GM23338 (cell line): ENCODE data around the gene RHNO1. TPM values are rescaled to one million over a fixed set of nuclear protein-coding genes. Genes with fewer than 3 reads are reported as not detected.

Experiments
- ATAC-seq: fragments of 200-7000 bp; cut with Tn5 transposase; 3 replicates; pipeline ENCODE4 v1.9.1; 2020
- DNase-seq: peaks from one replicate; pipeline ENCODE4 v3.0.0-alpha.2; 2015; ENCODE audit warnings: low spot score
- H2AFZ ChIP-seq: fragments of 200-600 bp; sonication (generic); 2 replicates; pipeline ENCODE4 v1.8.0; 2016; ENCODE audit warnings: antibody characterized with exemption, mild to moderate bottlenecking, moderate library complexity
- H3F3A ChIP-seq: fragments of 200-600 bp; sonication (generic); replicated peaks from 2 replicates; pipeline ENCODE4 v1.8.0; 2017; ENCODE audit warnings: antibody characterized with exemption, mixed run types, low read depth
- H3K27ac ChIP-seq: fragments of 200-600 bp; sonication (generic); 2 replicates; pipeline ENCODE4 v1.6.1; 2016; ENCODE audit warnings: low read depth
- H3K27me3 ChIP-seq: fragments of 200-600 bp; sonication (generic); 2 replicates; pipeline ENCODE4 v1.8.0; 2016; ENCODE audit warnings: mild to moderate bottlenecking, mixed run types, moderate library complexity; ENCODE audit not compliant: insufficient read depth
- H3K36me3 ChIP-seq: fragments of 200-600 bp; sonication (generic); 2 replicates; pipeline ENCODE4 v1.8.0; 2016; ENCODE audit warnings: mild to moderate bottlenecking; ENCODE audit not compliant: insufficient read depth
- H3K4me1 ChIP-seq: fragments of 200-600 bp; sonication (generic); 2 replicates; pipeline ENCODE4 v1.8.0; 2016; ENCODE audit warnings: mild to moderate bottlenecking, moderate library complexity; ENCODE audit not compliant: insufficient read depth
- H3K4me2 ChIP-seq: fragments of 200-600 bp; sonication (generic); 2 replicates; pipeline ENCODE4 v1.7.1; 2017; ENCODE audit warnings: mixed run types
- H3K4me3 ChIP-seq: fragments of 200-600 bp; sonication (generic); 2 replicates; pipeline ENCODE4 v1.6.1; 2016; ENCODE audit warnings: mixed run types
- H3K79me2 ChIP-seq: fragments of 200-600 bp; sonication (generic); replicated peaks from 2 replicates; pipeline ENCODE4 v1.8.0; 2017; ENCODE audit warnings: mild to moderate bottlenecking; ENCODE audit not compliant: insufficient read depth
- H3K9me2 ChIP-seq: fragments of 200-600 bp; sonication (generic); 2 replicates; pipeline ENCODE4 v1.8.0; 2017; ENCODE audit not compliant: insufficient read depth
- H4K20me1 ChIP-seq: fragments of 200-600 bp; sonication (generic); replicated peaks from 2 replicates; pipeline ENCODE4 v1.8.0; 2017; ENCODE audit warnings: mild to moderate bottlenecking; ENCODE audit not compliant: insufficient read depth
- H3K27ac Mint-ChIP-seq: 2 replicates; pipeline ENCODE4 v1.8.0; 2020; ENCODE audit warnings: inconsistent platforms, mild to moderate bottlenecking, moderate library complexity, mixed read lengths
- H3K27me3 Mint-ChIP-seq: 3 replicates; pipeline ENCODE4 v1.8.0; 2022; ENCODE audit warnings: low read depth, mild to moderate bottlenecking, moderate library complexity, mixed read lengths, inconsistent platforms; ENCODE audit not compliant: insufficient read depth, poor library complexity
- H3K36me3 Mint-ChIP-seq: 3 replicates; pipeline ENCODE4 v1.8.0; 2021; ENCODE audit warnings: low read depth, mild to moderate bottlenecking, inconsistent platforms, moderate library complexity, mixed read lengths
- H3K4me1 Mint-ChIP-seq: 3 replicates; pipeline ENCODE4 v1.8.0; 2020; ENCODE audit warnings: mild to moderate bottlenecking, inconsistent platforms, mixed read lengths
- H3K4me3 Mint-ChIP-seq: 3 replicates; pipeline ENCODE4 v1.8.0; 2021; ENCODE audit warnings: moderate library complexity, mild to moderate bottlenecking, inconsistent platforms, mixed read lengths
- H3K9me3 Mint-ChIP-seq: 3 replicates; pipeline ENCODE4 v1.8.0; 2020; ENCODE audit warnings: moderate library complexity, mild to moderate bottlenecking, inconsistent platforms, mixed read lengths
- CREB1 ChIP-seq: fragments of 250-450 bp; sonication (Bioruptor Pico); IDR thresholded peaks from 2 replicates; pipeline ENCODE4 v1.5.0; 2020; ENCODE audit warnings: low read depth, mild to moderate bottlenecking, moderate library complexity
- POLR2AphosphoS5 ChIP-seq: IDR thresholded peaks from 2 replicates; pipeline ENCODE4 v1.6.1; 2016; ENCODE audit warnings: antibody characterized with exemption, low read depth
- ZNF331 ChIP-seq: fragments of 250-450 bp; sonication (Bioruptor Pico); IDR thresholded peaks from 2 replicates; pipeline ENCODE4 v1.5.0; 2020; ENCODE audit warnings: low read depth, mild to moderate bottlenecking, moderate library complexity
- polyA plus RNA-seq: library from polyadenylated mRNA; unstranded; fragments of >200 nt; fragmentation: Nextera tagmentation; extraction: Ambion mirVana; gene quantifications from 2 replicates; pipeline ENCODE4 v1.2.1, GENCODE V29; 2016
- total RNA-seq: library from RNA; depleted of rRNA; stranded (reverse); fragments of >200 nt; shearing (Covaris generic); gene quantifications from 2 replicates; pipeline ENCODE4 v1.2.3, GENCODE V29; 2014
- TF ChIP-seq, protein P1 (sequence below), 2 experiments: fragments of 200-600 bp in 1 of 2; sonication (generic) in 1 of 2; conservative IDR thresholded peaks; 2 replicates each; pipeline versions ENCODE4 v1.5.1 to v1.6.1; 2016 to 2017; ENCODE audit warnings: antibody characterized with exemption in 2 of 2, low read depth in 2 of 2, mild to moderate bottlenecking in 2 of 2, moderate library complexity in 1 of 2
- TF ChIP-seq, protein P2 (sequence below): IDR thresholded peaks from 2 replicates; pipeline ENCODE4 v1.6.1; 2016; ENCODE audit warnings: antibody characterized with exemption

Gene RHNO1
- total and polyA plus RNA-seq, 2 experiments from 2014 or later = 56.4 to 63.8 TPM

DNA sequence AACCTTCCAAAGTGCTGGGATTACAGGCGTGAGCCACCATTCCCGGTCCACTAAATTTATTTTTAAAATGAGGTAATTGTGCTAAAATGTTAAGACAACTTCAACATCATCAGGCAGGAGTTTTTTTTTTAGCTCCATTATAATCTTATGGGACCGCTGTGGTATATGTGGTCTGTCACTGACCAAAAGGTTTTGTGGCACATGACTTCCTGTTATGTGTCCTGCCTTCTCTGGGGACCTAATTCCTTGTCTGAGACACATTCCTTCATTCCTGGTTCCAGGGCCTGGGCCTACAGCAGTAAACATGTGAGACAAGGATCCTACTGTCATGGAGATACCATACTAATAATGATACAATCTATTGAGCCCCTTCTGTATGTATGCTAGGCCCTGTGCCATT, 25.1 kb upstream of the RHNO1 start:
- Histone ChIP-seq H3K4me1 (peaks cover 4% of the 10 kb centered on the region; the same call in 1 of the 2 replicates), H3K27ac (no peak overlapping the region), H3K36me3 (no peaks in the 10 kb centered on the region), H3K79me2 (no peaks in the 10 kb centered on the region), H3K4me2 (no peak overlapping the region), H4K20me1 (no peaks in the 10 kb centered on the region), H3K27me3 (no peaks in the 10 kb centered on the region), H3K9me2 (no peaks in the 10 kb centered on the region), H2AFZ (no peak overlapping the region), H3K4me3 (no peak overlapping the region), H3F3A (0 out of 2 replicates have a peak, but pooled peaks cover 2% of the 10 kb centered on the region)
- Mint-ChIP-seq H3K4me3 (no peak overlapping the region), H3K27ac (no peak overlapping the region), H3K27me3 (peaks cover 17% of the 10 kb centered on the region), H3K4me1 (peaks cover 20% of the 10 kb centered on the region), H3K9me3 (no peaks in the 10 kb centered on the region), H3K36me3 (no peaks in the 10 kb centered on the region; the same call in 2 of the 3 replicates)
- no peak for DNase-seq
- TF ChIP-seq, protein P1, sequence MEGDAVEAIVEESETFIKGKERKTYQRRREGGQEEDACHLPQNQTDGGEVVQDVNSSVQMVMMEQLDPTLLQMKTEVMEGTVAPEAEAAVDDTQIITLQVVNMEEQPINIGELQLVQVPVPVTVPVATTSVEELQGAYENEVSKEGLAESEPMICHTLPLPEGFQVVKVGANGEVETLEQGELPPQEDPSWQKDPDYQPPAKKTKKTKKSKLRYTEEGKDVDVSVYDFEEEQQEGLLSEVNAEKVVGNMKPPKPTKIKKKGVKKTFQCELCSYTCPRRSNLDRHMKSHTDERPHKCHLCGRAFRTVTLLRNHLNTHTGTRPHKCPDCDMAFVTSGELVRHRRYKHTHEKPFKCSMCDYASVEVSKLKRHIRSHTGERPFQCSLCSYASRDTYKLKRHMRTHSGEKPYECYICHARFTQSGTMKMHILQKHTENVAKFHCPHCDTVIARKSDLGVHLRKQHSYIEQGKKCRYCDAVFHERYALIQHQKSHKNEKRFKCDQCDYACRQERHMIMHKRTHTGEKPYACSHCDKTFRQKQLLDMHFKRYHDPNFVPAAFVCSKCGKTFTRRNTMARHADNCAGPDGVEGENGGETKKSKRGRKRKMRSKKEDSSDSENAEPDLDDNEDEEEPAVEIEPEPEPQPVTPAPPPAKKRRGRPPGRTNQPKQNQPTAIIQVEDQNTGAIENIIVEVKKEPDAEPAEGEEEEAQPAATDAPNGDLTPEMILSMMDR (conservative IDR thresholded peaks at IDR 0.05; ENCODE audit: low read depth in 2 of 2) = no peak
- TF ChIP-seq CREB1 (CRISPR knock-in tag) (no peak), ZNF331 (CRISPR knock-in tag) (no peak)
- TF ChIP-seq, protein P2, sequence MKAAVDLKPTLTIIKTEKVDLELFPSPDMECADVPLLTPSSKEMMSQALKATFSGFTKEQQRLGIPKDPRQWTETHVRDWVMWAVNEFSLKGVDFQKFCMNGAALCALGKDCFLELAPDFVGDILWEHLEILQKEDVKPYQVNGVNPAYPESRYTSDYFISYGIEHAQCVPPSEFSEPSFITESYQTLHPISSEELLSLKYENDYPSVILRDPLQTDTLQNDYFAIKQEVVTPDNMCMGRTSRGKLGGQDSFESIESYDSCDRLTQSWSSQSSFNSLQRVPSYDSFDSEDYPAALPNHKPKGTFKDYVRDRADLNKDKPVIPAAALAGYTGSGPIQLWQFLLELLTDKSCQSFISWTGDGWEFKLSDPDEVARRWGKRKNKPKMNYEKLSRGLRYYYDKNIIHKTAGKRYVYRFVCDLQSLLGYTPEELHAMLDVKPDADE = no peak
- ATAC-seq = no peak

DNA sequence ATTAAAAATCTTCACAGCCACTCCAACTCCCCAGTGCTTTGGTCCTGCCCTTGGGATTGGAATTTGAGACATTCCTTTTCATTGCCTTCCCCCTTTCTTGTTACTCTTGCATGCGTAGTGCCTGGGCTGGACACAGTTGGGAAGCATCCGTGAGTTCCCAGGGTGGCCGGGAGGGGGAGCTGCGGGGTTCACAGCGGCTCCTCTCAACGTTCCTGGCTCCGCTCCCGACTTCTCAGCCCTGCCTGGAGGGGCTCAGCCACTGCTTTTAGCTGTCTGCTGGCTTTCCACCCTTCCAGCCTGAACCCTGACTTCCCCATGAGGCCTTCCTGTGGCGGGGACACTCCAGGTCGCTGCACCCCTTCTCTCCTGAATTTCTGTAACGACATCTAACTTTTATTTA, 23.4 kb upstream of the RHNO1 start:
- no peak overlapping the region for H3K4me3 ChIP-seq
- TF ChIP-seq, protein P1 (conservative IDR thresholded peaks at IDR 0.05; ENCODE audit: low read depth in 2 of 2) = peak; percentile 89 to 91
- no peak for TF ChIP-seq POLR2AphosphoS5
- no peaks in the 10 kb centered on the region for H3K79me2 ChIP-seq
- H3K4me2 ChIP-seq = no peak overlapping the region
- H3K4me1 Mint-ChIP-seq = peaks cover 18% of the 10 kb centered on the region
- 0 out of 2 replicates have a peak, but pooled peaks cover 5% of the 10 kb centered on the region for H3K36me3 ChIP-seq
- no peaks in the 10 kb centered on the region for H3K27me3 ChIP-seq
- peaks cover 8% of the 10 kb centered on the region for H3K36me3 Mint-ChIP-seq
- ATAC-seq = peak; percentile 96
- H3K9me2 ChIP-seq = no peaks in the 10 kb centered on the region
- DNase-seq = peak; percentile 95
- H3K4me3 Mint-ChIP-seq = no peak overlapping the region
- peaks cover 20% of the 10 kb centered on the region for H3K27me3 Mint-ChIP-seq
- no peaks in the 10 kb centered on the region for H3K9me3 Mint-ChIP-seq
- H3K27ac ChIP-seq = peak overlapping the region; percentile 0; the same call in 1 of the 2 replicates
- H3K4me1 ChIP-seq = peaks cover 8% of the 10 kb centered on the region; the same call in 1 of the 2 replicates
- H3F3A ChIP-seq = 0 out of 2 replicates have a peak, but pooled peaks cover 5% of the 10 kb centered on the region
- H4K20me1 ChIP-seq = peaks cover 9% of the 10 kb centered on the region; the same call in 1 of the 2 replicates
- no peak overlapping the region for H3K27ac Mint-ChIP-seq
- no peak overlapping the region for H2AFZ ChIP-seq
